Measurements from ENCODE around the gene SIT1. TPM values are rescaled to one million over a fixed set of nuclear protein-coding genes. Genes with fewer than 3 reads are reported as not detected.

Gene SIT1
- total RNA-seq, 2 donors from 2014 or later = 0.18 to 0.68 TPM

- TF ChIP-seq, protein P1, sequence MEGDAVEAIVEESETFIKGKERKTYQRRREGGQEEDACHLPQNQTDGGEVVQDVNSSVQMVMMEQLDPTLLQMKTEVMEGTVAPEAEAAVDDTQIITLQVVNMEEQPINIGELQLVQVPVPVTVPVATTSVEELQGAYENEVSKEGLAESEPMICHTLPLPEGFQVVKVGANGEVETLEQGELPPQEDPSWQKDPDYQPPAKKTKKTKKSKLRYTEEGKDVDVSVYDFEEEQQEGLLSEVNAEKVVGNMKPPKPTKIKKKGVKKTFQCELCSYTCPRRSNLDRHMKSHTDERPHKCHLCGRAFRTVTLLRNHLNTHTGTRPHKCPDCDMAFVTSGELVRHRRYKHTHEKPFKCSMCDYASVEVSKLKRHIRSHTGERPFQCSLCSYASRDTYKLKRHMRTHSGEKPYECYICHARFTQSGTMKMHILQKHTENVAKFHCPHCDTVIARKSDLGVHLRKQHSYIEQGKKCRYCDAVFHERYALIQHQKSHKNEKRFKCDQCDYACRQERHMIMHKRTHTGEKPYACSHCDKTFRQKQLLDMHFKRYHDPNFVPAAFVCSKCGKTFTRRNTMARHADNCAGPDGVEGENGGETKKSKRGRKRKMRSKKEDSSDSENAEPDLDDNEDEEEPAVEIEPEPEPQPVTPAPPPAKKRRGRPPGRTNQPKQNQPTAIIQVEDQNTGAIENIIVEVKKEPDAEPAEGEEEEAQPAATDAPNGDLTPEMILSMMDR (IDR thresholded peaks at IDR 0.05) = no peak
- Histone ChIP-seq H3K27me3 (replicated peaks; ENCODE audit: insufficient read depth) (no peaks in the 10 kb centered on the region), H3K4me3 (peak overlapping the region; percentile 76 to 84), H3K4me1 (replicated peaks) (no peaks in the 10 kb centered on the region), H3K36me3 (no peaks in the 10 kb centered on the region), H3K9me3 (no peaks in the 10 kb centered on the region), H3K27ac (peak overlapping the region; percentile 90 to 92)
- intact Hi-C loops (cut with DNase I) = loop anchor here (10.0 kb wide), 1 partner anchor 85 kb away; the partner anchor contains the start of gene TESK1
- 0% methylated on average over 21 of the region's 21 CpGs for WGBS
- DNase-seq (ENCODE audit: low spot score) = no peak
Observed at GRCh38 chr9:35690294-35690613, 39.5 kb upstream of the SIT1 start.

GRCh38 chr9:35689542-35690293 lies 39.0 kb upstream of the SIT1 start, which contains the start of gene TPM2:
TPM2 (minus strand) TSS chr9:35689925; CDS start chr9:35689817, 108 bp downstream.
- Histone ChIP-seq H3K9me3 (no peaks in the 10 kb centered on the region), H3K36me3 (no peaks in the 10 kb centered on the region), H3K4me3 (peak within 1 kb of the TSS; percentile 76 to 84), H3K27ac (peak within 1 kb of the TSS; percentile 90 to 92), H3K4me1 (replicated peaks) (no peaks in the 10 kb centered on the region), H3K27me3 (replicated peaks; ENCODE audit: insufficient read depth) (no peaks in the 10 kb centered on the region)
- TF ChIP-seq, protein P1 (IDR thresholded peaks at IDR 0.05) = no peak
- peak; percentile 43 for TF ChIP-seq POLR2A (IDR thresholded peaks at IDR 0.05)
- peak; percentile 35 for TF ChIP-seq POLR2AphosphoS5 (IDR thresholded peaks at IDR 0.05)
- 10% methylated on average over 50 of the region's 61 CpGs for WGBS
- intact Hi-C loops (cut with DNase I) = loop anchor here (10.0 kb wide), 1 partner anchor 85 kb away; the partner anchor contains the start of gene TESK1
- DNase-seq (ENCODE audit: low spot score) = peak; percentile 44

DNA sequence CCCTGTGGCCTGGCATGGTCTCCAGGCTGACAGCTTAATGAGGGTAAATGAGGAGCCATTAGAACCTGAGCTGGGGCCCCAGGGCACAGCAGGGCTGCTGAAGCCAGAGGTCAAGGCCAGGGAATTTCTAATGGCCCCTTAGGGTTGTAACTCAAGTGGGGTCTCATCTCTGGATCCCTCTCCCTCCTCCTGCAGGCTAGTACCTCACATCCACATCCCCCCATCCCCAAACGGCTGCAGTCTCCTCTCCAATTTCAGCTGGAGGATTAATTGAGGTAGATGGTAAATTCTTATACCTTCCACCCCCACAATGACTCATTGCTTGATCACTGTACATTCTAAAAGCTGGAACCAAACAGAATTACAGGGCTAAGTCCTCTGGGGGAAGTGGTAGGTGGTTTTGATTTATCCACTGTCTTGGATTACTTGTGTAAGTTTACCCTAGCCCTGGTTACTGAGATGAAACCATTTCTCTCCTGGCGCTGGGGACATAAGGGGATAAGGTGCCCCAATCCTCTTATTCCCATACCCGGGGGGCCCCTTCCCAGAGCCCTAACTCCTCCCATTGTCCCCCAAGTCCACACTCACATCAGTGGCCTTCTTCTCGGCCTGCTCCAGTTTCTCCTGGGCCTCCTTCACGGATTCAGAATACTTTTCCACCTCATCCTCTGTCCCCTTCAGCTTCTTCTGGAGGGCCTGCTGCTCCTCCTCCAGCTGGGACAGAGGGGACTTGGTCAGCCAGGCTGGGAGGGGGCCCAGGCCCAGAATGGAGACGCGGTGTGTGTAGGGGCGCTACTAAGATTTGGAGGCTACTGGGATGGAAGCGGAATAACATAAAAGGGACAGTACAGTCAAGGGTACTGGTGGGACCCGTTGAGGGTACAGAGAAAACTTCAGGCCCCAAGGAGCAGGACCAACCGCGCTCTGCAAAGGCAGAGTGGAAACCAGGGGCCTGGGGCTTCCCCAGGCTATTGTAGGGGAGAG lies 38.1 kb upstream of the SIT1 start:
- H3K4me3 ChIP-seq = peak overlapping the region; percentile 76 to 84
- peak overlapping the region; percentile 90 to 92 for H3K27ac ChIP-seq
- WGBS = 45% methylated on average over 12 of the region's 12 CpGs
- TF ChIP-seq POLR2A (IDR thresholded peaks at IDR 0.05) (no peak), POLR2AphosphoS5 (IDR thresholded peaks at IDR 0.05) (no peak)
- TF ChIP-seq, protein P1 (IDR thresholded peaks at IDR 0.05) = no peak
- no peaks in the 10 kb centered on the region for H3K4me1 ChIP-seq (replicated peaks)
- H3K9me3 ChIP-seq = no peaks in the 10 kb centered on the region
- intact Hi-C loops (cut with DNase I) = no loop called here
- no peaks in the 10 kb centered on the region for H3K36me3 ChIP-seq
- DNase-seq (ENCODE audit: low spot score) = no peak
- no peaks in the 10 kb centered on the region for H3K27me3 ChIP-seq (replicated peaks; ENCODE audit: insufficient read depth)

- Histone ChIP-seq H3K36me3 (no peaks in the 10 kb centered on the region), H3K27me3 (replicated peaks; ENCODE audit: insufficient read depth) (no peaks in the 10 kb centered on the region), H3K4me1 (replicated peaks) (no peaks in the 10 kb centered on the region), H3K4me3 (peak overlapping the region; percentile 76 to 84), H3K9me3 (no peaks in the 10 kb centered on the region), H3K27ac (peak overlapping the region; percentile 90 to 92)
- DNase-seq (ENCODE audit: low spot score) = no peak
- intact Hi-C loops (cut with DNase I) = no loop called here
- TF ChIP-seq POLR2A (IDR thresholded peaks at IDR 0.05) (no peak), POLR2AphosphoS5 (IDR thresholded peaks at IDR 0.05) (no peak)
- TF ChIP-seq, protein P1 (IDR thresholded peaks at IDR 0.05) = no peak
- WGBS = 75% methylated on average over 2 of the region's 2 CpGs
Observed at GRCh38 chr9:35687972-35688557, 37.3 kb upstream of the SIT1 start.

All from prostate gland (tissue), 2 donors.